HS-5 (cell line): Measurements from ENCODE around the gene PCDHA12.
"Not testable (repeated sequence)": the region's sequence is repeated elsewhere in the genome, so short reads cannot be mapped to it uniquely, and the experiment has no call there.

Source experiments
- DNase-seq: peaks from one replicate; pipeline ENCODE4 v3.0.0-alpha.2; 2012; ENCODE audit warnings: low read depth

Gene PCDHA12

GRCh38 chr5:140862441-140863295, 12.4 kb upstream of the PCDHA12 start:
- no peak for DNase-seq

GRCh38 chr5:140868721-140869554, 6.2 kb upstream of the PCDHA12 start, which contains the start of gene PCDHA11:
Gene PCDHA11 (plus strand): TSS chr5:140868957. CDS start chr5:140869104, 147 bp downstream.
- no peak for DNase-seq

- DNase-seq: no peak
These were observed 5.6 kb upstream of the PCDHA12 start for GRCh38 chr5:140869555-140869886.

DNA sequence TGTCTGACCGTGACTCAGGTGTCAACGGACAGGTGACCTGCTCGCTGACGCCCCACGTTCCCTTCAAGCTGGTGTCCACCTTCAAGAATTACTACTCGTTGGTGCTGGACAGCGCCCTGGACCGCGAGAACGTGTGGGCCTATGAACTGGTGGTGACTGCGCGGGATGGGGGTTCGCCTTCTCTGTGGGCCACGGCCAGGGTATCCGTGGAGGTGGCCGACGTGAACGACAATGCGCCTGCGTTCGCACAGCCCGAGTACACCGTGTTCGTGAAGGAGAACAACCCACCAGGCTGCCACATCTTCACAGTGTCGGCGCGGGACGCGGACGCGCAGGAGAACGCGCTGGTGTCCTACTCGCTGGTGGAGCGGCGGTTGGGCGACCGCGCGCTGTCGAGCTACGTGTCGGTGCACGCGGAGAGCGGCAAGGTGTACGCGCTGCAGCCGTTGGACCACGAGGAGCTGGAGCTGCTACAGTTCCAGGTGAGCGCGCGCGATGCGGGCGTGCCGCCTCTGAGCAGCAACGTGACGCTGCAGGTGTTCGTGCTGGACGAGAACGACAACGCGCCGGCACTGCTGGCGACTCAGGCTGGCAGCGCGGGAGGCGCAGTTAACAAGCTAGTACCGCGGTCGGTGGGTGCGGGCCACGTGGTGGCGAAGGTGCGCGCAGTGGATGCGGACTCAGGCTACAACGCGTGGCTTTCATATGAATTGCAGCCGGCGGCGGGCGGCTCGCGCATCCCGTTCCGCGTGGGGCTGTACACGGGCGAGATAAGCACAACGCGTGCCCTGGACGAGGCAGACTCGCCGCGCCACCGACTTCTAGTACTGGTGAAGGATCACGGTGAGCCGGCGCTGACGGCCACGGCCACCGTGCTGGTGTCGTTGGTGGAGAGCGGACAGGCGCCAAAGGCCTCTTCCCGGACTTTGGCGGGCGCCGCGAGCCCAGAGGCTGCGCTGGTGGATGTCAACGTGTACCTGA, 4.6 kb upstream of the PCDHA12 start:
- no peak for DNase-seq

DNA sequence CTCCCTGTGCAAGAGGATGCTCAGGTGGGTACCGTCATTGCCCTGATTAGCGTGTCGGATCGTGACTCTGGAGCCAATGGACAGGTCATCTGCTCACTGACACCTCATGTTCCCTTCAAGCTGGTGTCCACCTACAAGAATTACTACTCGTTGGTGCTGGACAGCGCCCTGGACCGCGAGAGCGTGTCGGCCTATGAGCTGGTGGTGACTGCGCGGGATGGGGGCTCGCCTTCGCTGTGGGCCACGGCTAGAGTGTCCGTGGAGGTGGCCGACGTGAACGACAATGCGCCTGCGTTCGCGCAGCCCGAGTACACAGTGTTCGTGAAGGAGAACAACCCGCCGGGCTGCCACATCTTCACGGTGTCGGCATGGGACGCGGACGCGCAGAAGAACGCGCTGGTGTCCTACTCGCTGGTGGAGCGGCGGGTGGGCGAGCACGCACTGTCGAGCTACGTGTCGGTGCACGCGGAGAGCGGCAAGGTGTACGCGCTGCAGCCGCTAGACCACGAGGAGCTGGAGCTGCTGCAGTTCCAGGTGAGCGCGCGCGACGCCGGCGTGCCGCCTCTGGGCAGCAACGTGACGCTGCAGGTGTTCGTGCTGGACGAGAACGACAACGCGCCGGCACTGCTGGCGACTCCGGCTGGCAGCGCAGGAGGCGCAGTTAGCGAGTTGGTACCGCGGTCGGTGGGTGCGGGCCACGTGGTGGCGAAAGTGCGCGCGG, 1.6 kb downstream of the PCDHA12 start:
- not testable (repeated sequence) for DNase-seq

- DNase-seq: no peak
These were observed 2.1 kb downstream of the PCDHA12 start for GRCh38 chr5:140877262-140877581.

DNA sequence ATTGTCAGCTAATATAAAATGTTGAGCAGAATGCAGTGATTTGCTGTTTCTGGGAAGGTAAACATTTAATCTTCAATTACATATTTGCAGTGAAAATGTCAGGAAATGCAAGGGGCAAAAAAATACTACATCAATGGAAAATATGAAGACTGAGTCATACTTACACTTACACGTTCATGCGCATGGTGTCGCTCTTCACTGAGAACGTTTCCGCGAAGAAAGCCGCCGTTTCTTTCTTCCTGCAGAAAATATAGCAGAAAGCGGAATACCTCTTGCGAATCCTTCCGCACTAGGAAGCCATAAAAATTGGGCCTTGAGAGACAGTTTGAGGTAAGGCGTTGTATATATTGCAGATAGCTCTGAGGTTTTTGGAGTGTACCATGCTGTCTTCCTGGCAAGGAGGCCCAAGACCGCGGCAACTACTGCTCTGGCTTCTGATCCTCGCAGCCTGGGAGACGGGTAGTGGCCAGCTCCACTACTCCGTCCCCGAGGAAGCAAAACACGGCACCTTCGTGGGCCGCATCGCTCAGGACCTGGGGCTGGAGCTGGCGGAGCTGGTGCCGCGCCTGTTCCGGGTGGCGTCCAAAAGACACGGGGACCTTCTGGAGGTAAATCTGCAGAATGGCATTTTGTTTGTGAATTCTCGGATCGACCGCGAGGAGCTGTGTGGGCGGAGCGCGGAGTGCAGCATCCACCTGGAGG, 6.9 kb downstream of the PCDHA12 start, which contains the start of gene PCDHA13:
Gene PCDHA13, plus strand, starts transcription at position 236 of the 702 bp plus-strand sequence. Its CDS starts 145 bp downstream, at position 381.
- no peak for DNase-seq

GRCh38 chr5:140882591-140882899, 7.4 kb downstream of the PCDHA12 start:
- peak; percentile 9 for DNase-seq

DNA sequence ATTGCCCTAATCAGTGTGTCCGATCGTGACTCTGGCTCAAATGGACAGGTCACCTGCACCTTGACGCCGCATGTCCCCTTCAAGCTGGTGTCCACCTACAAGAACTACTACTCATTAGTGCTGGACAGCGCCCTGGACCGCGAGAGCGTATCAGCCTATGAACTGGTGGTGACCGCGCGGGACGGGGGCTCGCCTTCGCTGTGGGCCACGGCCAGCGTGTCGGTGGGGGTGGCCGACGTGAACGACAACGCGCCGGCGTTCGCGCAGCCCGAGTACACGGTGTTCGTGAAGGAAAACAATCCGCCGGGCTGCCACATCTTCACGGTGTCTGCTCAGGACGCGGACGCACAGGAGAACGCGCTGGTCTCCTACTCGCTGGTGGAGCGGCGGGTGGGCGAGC, 8.3 kb downstream of the PCDHA12 start:
- no peak for DNase-seq

DNA sequence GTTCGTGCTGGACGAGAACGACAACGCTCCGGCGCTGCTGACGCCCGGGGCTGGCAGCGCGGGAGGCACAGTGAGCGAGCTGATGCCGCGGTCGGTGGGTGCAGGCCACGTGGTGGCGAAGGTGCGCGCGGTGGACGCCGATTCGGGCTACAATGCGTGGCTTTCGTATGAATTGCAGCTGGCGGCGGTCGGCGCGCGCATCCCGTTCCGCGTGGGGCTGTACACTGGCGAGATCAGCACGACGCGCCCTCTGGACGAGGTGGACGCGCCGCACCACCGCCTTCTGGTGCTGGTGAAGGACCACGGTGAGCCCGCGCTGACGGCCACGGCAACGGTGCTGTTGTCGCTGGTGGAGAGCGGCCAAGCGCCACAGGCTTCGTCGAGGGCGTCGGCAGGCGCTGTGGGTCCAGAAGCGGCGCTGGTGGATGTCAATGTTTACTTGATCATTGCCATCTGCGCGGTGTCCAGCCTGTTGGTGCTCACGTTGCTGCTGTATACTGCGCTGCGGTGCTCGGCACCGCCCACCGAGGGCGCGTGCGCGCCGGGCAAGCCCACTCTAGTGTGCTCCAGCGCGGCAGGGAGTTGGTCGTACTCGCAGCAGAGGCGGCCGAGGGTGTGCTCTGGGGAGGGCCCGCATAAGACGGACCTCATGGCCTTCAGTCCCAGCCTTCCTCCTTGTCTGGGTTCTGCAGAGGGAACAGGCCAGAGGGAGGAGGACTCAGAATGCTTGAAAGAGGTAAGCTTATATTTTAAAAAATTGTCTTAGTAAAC, 9.0 kb downstream of the PCDHA12 start:
- DNase-seq: no peak

- DNase-seq: no peak
These were observed 41.2 kb downstream of the PCDHA12 start for GRCh38 chr5:140916325-140916724.

GRCh38 chr5:140923601-140924000, 48.5 kb downstream of the PCDHA12 start:
- DNase-seq: no peak

GRCh38 chr5:140925806-140926442, 50.8 kb downstream of the PCDHA12 start, which contains the start of gene PCDHAC1:
Gene PCDHAC1 (plus strand): TSS chr5:140926299. CDS start chr5:140926893, 594 bp downstream.
- DNase-seq: no peak

- peak; percentile 46 for DNase-seq
These were observed 51.5 kb downstream of the PCDHA12 start for GRCh38 chr5:140926443-140927227.

DNA sequence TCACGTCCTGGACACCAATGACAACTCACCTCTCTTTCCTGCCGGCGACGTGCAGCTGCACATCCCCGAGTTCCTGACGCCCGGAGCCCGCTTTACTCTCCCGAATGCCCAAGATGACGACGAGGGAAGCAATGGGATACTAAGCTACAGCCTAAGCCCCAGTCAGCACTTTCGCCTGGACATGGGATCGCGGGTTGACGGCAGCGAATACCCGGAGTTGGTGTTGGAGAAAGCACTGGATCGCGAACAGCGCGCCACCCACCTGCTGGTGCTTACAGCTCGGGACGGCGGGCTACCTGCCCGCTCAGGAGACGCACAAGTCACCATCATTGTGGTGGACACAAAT, 52.1 kb downstream of the PCDHA12 start:
- no peak for DNase-seq
